ENCODE results near the gene CNOT6.
"Not testable (repeated sequence)": the region's sequence is repeated elsewhere in the genome, so short reads cannot be mapped to it uniquely, and the experiment has no call there.

The CNOT6 gene

DNA sequence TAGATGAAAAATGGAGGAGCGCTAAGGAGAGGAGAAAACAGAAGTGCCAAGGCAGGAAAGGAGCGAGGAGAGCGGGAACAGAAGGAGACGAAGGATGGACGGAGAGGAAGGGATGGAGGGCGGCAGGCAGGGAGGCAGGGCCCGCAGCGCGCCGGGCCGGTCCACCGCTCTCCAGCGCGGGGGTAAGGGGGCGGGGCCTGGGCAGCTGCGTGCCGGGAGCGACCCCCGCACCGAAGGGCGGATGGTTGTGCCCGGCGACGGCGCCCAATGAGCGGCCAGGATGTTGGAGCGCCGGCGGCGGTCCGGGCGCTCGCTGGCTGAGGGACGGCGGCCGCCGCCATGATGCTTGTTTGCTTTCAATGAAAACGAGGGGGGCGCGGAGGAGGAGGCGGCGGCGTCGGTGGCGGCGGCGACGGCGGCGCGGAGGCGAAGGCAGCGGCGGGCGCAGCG lies at the start of gene CNOT6:
Gene CNOT6, plus strand, starts transcription at position 320 of the 450 bp plus-strand sequence. CDS start 34,898 bp downstream, outside the sequence.
- DNase-seq, result peak; percentile 62 to 85

GRCh38 chr5:180454752-180455151 lies 39.4 kb upstream of the CNOT6 start:
- no peak for DNase-seq

- DNase-seq, result no peak
These were observed 38.3 kb upstream of the CNOT6 start for GRCh38 chr5:180455872-180456271.

DNA sequence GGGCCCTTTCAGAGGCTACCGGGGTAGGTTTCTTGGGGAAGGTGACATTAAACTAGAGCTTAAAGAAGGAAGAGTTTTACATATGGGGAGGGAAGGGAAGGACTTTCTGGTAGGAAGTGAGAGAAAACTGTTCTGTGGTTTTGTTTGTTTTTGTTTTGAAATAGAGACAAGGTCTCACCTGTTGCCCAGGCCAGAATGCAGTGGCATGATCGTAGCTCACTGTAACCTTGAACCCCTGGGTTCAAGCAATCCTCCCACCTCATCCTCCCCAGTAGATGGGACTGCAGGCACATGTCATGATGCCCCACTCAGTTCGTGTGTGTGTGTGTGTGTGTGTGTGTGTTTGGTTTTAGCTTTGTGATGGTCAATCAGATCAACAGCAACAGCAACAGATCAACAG lies 37.4 kb upstream of the CNOT6 start:
- DNase-seq, result no peak

DNA sequence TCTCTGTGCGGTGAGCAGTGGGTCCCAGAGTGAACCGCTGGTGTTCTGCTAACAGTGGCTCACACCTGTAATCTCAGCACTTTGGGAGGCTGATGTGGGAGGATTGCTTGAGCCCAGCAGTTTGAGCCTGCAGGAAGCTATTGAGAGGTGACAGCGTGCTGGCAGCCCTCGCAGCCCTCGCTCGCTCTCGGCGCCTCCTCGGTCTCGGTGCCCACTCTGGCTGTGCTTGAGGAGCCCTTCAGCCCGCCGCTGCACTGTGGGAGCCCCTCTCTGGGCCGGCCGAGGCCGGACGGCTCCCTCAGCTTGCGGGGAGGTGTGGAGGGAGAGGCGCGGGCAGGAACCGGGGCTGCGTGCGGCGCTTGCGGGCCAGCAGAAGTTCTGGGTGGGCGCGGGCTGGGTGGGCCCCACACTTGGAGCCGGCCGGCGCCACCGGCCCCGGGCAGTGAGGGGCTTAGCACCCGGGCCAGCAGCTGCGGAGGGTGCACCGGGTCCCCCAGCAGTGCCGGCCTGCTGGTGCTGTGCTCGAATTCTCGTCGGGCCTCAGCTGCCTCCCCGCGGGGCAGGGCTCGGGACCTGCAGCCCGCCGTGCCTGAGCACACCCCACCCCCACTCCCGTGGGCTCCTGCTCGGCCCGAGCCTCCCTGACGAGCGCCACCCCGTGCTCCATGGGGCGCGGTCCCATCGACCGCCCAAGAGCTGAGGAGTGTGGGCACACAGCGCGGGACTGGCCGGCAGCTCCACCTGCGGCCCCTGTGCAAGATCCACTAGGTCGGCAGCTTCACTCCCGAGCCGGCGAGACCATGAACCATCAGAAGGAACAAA lies 35.1 kb upstream of the CNOT6 start:
- DNase-seq, result not testable (repeated sequence)

GRCh38 chr5:180459674-180460142 lies 34.5 kb upstream of the CNOT6 start:
- DNase-seq, result not testable (repeated sequence)

GRCh38 chr5:180460834-180461233 lies 33.3 kb upstream of the CNOT6 start:
- DNase-seq, result no peak

DNA sequence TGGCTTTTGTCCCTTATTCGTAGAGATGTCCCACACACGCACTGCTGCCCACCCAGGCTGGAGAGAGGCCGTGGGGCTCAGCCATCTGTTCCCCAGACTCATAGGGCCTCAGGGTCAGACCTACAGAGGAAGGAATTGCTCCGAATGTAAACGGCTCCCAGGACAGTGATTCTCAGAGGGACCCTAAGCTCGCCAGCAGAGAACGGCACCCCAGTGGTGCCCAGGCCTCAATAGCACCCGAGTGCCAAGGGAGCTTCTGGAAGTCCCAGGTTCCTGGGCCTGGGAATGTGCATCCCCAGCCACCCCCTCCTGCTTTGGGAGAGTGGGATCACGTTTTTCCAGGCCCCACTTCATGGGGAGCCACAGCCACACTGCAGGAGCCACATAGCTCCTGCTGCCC lies 32.9 kb upstream of the CNOT6 start:
- no peak for DNase-seq

DNA sequence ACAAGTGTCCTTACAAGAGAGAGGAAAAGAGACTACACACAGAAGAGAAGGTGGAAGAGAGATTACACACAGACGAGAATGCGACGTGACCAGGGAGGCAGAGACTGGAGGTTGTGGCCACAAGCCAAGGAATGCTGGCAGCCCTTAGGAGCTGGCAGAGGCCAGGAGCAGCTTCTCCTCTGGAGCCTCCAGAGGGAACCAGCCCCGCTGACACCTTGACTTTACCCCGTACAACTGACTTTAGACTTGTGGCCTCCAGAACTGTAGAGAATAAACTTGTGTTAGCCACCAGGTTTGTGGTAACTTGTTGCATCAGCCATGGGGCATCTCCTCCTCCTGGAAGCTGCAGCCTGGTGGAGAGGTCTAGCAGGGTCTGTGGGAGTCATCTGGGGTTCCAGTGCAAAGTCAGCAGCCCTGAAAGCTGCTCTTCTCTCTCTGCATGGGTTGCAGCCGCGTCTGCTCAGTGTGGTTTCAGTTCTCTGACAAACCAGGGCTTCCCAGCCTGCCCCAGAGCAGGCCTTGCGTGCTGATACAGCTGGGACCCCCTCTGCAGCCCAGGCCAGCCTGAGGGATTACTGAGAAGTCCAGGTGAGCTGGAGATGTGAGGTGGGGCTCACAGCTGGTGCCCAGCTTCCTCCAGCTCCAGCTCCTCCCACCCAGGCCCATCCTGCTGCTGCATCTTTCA lies 30.8 kb upstream of the CNOT6 start:
- DNase-seq, result no peak

GRCh38 chr5:180463916-180464602 lies 30.1 kb upstream of the CNOT6 start:
- DNase-seq, result no peak

GRCh38 chr5:180464603-180464970 lies 29.6 kb upstream of the CNOT6 start:
- DNase-seq, result no peak

DNA sequence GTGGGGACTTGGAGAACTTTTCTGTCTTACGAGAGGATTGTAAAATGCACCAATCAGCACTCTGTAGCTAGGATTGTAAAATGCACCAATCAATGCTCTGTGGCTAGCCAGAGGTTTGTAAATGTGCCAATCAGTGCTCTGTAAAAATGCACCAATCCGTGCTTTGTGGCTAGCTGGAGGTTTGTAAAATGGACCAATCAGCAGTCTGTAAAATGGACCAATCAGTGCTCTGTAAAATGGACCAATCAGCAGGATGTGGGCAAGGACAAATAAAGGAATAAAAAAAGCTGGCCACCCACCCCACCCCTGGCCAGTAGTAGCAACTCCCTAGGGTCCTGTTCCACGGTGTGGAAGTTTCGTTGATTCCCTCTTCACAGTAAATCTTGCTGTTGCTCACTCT lies 29.1 kb upstream of the CNOT6 start:
- DNase-seq, result not testable (repeated sequence)

- no peak for DNase-seq
These were observed 27.9 kb upstream of the CNOT6 start for GRCh38 chr5:180466316-180466715.

DNA sequence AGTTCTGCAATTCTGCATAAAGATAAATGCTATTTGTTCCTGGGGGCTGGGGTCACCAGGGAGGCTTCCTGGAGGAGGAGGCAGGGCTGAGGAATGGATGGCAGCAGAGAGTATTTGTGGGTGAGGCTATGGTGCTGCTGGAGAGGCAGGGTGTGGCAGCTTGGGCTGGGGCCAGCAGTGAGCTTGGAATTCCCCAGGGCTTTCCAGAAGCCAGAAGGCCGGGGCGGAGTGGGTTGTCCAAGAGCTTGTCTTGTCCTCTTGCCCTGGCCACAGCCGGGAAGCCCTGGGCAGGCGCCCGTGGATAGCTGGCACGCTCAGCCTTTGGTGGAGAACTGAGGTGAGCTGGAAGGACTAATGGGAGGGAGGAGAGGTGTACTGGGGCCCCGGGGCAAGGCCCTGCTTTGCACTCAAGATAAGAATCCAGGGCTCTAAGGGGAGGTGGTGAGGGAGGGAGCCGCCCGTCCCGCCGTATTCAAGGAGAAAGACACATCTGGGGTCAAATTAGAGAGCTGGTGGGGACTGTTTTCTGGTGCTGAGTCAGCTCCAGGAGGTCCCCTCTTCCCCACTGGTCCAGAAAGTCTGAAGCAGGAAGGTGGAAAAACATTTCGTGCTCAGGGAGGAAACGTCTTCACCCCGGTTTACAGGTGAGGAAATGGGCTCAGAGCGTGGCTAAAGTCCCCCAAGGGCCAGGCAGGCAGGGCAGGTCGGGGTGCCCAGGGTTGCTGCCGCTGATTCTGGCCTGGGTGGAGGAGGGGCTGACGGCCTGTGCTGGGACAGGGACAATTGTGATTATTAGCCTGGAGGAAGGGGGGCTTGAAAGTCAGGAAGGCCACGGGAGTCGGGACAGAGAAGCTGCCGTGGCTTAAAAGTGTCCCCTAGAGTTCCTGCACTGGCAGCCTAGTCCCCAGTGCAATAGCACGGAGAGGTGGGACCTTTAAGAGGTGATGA lies 26.9 kb upstream of the CNOT6 start:
- DNase-seq, result no peak

GRCh38 chr5:180467989-180468731 lies 26.0 kb upstream of the CNOT6 start:
- DNase-seq, result no peak

DNA sequence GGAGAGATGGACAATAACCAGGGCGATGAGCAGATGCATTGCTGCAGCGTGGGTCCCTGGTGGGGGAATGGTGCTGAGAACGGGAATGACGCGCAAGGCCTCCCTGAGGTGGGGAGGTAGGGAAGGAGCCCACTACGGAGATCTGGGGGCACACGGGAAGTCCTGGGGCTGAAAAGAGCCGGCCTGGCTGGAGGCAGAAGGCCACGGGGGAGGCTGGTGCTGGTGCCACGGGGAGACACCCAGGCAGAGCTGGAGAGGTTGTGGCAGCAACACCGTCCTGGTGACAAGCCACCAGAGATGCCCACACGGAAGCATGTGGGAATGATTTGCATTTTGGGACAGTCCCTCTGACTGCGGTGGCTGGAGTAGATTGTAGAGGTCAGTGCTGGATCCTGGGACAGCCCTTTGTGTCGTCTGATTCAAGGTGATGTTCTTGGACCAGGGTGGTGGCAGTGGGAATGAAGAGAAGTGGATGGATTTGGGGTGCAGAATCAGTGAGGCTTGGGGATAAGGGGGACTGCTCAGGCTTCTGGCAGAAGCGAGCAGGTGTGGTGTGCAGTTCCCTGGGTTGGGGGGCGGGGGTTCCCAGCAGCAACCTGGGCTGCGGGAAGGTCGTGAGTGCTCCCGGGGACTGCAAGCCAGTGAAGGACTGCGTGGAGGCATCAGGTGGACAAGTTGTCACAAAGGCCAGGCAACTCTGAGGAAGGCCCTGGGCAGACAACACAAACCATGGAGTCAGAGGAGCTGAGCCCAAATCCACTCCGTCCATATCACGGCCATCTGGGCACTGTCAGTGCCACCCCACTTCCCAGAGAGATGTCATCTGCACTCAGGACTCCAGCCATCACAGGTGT lies 25.2 kb upstream of the CNOT6 start:
- DNase-seq, result no peak

GRCh38 chr5:180469586-180469865 lies 24.7 kb upstream of the CNOT6 start:
- DNase-seq, result no peak

DNA sequence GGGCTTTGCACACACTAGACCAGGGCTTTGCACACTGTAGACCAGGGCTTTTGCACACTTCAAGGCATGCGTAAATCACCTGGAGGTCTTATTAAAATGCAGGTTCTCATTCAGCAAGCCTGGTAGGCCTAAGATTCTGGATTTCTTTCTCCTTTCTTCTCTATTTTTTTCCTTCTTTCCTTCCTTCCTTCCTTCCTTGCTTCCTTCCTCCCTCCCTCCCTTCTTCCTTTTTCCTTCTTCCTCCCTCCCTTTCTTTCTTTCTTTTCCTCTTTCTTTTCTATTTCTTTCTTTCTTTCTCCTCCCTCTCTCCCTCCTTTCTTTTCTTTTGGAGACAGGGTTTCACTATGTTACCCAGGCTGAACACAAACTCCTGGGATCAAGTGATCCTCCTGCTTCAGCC lies 24.3 kb upstream of the CNOT6 start:
- DNase-seq, result no peak

DNA sequence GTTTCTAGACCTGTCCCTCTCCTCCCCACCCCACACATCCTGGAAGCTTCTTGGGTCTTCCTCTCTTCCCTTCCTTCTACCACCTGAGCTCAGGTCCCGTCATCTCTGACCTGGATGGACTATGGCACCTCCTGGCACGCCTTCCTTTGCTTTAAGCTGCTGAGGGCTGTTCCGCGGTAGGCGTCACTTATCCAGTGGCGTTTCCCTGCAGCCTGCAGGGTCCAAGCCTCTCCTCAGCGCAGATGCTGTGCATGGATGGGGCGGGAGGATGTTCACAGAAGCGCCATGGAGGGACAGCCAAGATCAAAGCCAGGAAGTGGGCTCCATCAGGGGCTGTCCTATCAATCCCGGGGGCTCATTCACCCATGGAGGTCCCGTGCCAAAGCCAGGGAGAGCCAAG lies 23.8 kb upstream of the CNOT6 start:
- no peak for DNase-seq

DNA sequence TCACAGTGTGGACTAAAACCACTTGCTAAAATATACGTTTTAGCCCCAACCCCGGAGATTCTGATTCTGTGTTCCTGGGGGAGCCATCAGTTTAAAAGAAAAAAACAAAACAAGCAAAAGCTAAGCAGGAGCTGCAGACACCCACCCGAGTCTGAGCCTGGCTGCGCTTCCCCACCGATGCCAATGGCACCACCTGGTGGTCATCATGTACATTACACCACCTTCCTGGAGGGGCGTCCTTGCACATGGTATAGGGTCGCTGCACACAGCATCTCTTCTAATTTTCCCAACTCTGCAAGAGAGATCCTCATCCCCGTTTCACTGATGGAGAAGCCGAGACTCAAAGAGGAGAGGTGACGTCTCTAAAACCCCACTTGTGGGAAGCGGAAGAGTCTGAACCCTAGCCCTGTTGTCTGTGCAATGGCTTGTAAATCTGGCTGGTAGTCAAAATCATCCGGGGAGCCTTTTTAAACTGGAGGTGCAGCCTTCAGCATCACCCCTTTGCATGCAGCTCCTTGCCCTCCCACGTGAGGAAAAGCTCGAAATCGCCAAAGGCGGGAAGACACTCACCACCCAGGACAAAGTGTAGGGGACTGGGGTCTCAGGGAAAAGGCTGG lies 23.1 kb upstream of the CNOT6 start:
- DNase-seq, result peak; percentile 32 to 60
